Mesodermal cell (in vitro differentiated cells): ENCODE measurements around the gene GIMAP8.
"Not testable (repeated sequence)": the region's sequence is repeated elsewhere in the genome, so short reads cannot be mapped to it uniquely, and the experiment has no call there.

Experiments
- H3K27ac ChIP-seq: 2 replicates; pipeline ENCODE4 v1.7.0; 2013; ENCODE audit warnings: mild to moderate bottlenecking, low read depth, low read length, moderate library complexity; ENCODE audit not compliant: severe bottlenecking
- H3K36me3 ChIP-seq: 2 replicates; pipeline ENCODE4 v1.7.1; 2013; ENCODE audit warnings: mild to moderate bottlenecking, low read length, moderate library complexity; ENCODE audit not compliant: control insufficient read depth, insufficient read depth
- H3K4me1 ChIP-seq: one replicate; pipeline ENCODE4 v1.7.1; 2013; ENCODE audit warnings: mild to moderate bottlenecking, low read length; ENCODE audit not compliant: insufficient read depth, control insufficient read depth, poor library complexity, severe bottlenecking
- H3K4me3 ChIP-seq: 2 replicates; pipeline ENCODE4 v1.7.0; 2013; ENCODE audit warnings: low read length, control low read depth, mild to moderate bottlenecking; ENCODE audit not compliant: insufficient read depth, poor library complexity, severe bottlenecking; ENCODE audit errors: extremely low read depth
- H3K9me3 ChIP-seq: 2 replicates; pipeline ENCODE4 v1.7.1; 2013; ENCODE audit warnings: mild to moderate bottlenecking, low read length, moderate library complexity; ENCODE audit not compliant: control insufficient read depth
- WGBS, 2 experiments: methylation state at CpG; one replicate each; pipeline ENCODE4 v1.1.5; 2013; ENCODE audit warnings: missing lambda C conversion rate in 2 of 2; ENCODE audit not compliant: insufficient coverage in 2 of 2; 5-methylcytosine and 5-hydroxymethylcytosine counted together

Gene GIMAP8

GRCh38 chr7:150468241-150468640, 17.8 kb downstream of the GIMAP8 start:
- no peaks in the 10 kb centered on the region for H3K9me3 ChIP-seq
- no peak overlapping the region for H3K27ac ChIP-seq
- no peaks in the 10 kb centered on the region for H3K4me1 ChIP-seq
- no CpG with 5 or more reads among the region's 3 CpGs for WGBS, 2 experiments
- H3K4me3 ChIP-seq, result no peak overlapping the region
- no peaks in the 10 kb centered on the region for H3K36me3 ChIP-seq

DNA sequence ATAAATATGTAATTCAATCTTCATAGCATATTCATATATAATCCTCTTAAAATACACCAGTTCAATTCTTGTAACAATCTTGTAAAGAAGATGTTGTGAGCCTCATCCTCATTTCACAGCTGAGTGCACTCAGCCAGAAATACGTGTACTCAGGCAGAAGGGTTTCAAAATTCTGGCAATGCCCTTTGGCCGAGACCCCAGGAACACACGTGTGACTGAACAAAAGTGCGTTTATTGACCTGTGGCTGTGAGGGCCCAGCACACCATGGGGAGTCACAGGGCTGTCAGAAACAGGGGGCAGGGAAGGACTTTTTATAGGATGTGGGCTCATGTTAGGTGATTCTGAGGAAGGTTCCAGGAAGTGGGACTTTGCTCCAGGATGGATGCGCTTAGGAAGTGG, 21.5 kb downstream of the GIMAP8 start:
- Histone ChIP-seq H3K4me3 (no peak overlapping the region), H3K36me3 (no peaks in the 10 kb centered on the region), H3K9me3 (no peaks in the 10 kb centered on the region), H3K27ac (no peak overlapping the region), H3K4me1 (no peaks in the 10 kb centered on the region)
- WGBS, 2 experiments, result 84 to 89% methylated on average over 5 of the region's 5 CpGs

DNA sequence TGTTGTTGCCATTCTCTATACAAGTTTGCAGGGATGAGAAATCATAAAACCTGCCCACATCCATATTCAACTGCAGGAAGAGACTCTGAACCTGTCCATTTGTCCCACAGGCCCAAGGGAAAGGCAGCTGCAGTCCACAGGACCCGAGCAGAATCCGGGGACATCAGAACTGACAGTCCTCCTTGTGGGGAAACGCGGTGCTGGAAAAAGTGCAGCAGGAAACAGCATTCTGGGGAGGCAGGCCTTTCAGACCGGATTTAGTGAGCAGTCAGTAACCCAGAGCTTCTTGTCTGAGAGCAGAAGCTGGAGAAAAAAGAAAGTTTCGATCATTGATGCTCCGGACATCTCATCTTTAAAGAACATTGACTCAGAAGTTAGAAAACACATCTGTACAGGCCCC, 23.5 kb downstream of the GIMAP8 start:
- Histone ChIP-seq H3K9me3 (no peaks in the 10 kb centered on the region), H3K27ac (no peak overlapping the region), H3K4me3 (no peak overlapping the region), H3K4me1 (no peaks in the 10 kb centered on the region), H3K36me3 (no peaks in the 10 kb centered on the region)
- WGBS, 2 experiments, result 82 to 83% methylated on average over 6 to 7 of the region's 7 CpGs

DNA sequence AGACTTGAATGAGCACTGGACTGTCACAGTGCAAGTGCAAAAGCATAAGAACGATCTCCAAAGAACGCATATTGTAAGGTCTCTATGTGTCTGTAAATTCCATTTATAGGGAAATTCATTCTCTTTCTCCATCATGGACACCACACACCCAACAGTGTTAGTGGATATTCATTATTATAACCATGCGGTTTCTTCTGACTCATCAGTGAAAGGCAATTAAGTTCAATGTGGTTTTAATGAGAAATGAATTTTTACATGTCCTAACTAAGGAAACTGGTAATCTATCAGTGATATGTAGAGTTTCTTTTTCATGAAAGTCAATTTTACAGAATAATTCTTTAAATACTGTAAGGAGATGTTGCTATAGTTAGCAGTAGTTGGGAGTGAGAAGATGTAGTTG, 25.9 kb downstream of the GIMAP8 start:
- no CpG with 5 or more reads among the region's 3 CpGs for WGBS, 2 experiments
- Histone ChIP-seq H3K4me1 (no peaks in the 10 kb centered on the region), H3K36me3 (no peaks in the 10 kb centered on the region)

GRCh38 chr7:150476819-150477631, 26.6 kb downstream of the GIMAP8 start:
- no peaks in the 10 kb centered on the region for H3K36me3 ChIP-seq
- no peaks in the 10 kb centered on the region for H3K4me1 ChIP-seq
- H3K9me3 ChIP-seq, result no peaks in the 10 kb centered on the region
- 93% methylated on average over 24 to 25 of the region's 25 CpGs for WGBS, 2 experiments
- H3K4me3 ChIP-seq, result no peak overlapping the region
- no peak overlapping the region for H3K27ac ChIP-seq

More for the DNA sequence above, 25.9 kb downstream of the GIMAP8 start:
- H3K4me3 ChIP-seq, result no peak overlapping the region
- no peak overlapping the region for H3K27ac ChIP-seq
- H3K9me3 ChIP-seq, result no peaks in the 10 kb centered on the region

DNA sequence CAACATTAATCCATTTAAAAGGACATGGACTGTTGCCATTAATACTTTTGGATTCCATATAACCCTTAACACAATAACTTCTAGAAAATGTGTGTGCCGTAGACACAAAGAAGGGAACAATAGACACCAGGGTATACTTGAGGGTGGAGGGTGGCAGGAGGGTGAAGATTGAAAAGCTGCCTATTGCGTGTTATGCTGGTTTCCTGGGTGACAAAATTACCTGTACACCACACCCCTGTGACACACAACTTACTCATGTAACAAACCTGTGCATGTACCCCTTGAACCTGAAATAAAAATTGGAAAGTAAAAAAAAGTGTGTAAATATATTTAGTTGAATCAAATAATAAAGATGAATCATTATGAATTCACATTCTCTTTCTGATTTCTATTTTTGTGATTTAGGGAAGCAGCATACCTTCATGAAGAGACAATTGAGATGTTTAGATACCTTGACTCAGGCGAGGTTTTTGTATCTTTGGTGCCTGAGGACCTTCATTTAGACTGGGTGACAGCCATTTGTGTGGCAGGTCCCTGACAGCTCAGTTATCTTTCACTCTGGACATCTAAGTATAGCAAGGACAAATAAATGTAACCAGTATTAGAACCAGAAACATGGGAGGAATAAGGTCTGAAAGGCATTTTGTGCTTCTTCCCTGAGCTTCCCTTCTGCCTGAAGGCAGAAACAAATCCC, 28.7 kb downstream of the GIMAP8 start:
- no peaks in the 10 kb centered on the region for H3K9me3 ChIP-seq
- 100% methylated on average over 1 of the region's 3 CpGs; no CpG with 5 or more reads in 1 of the 2 experiments for WGBS, 2 experiments
- H3K4me3 ChIP-seq, result no peak overlapping the region
- no peak overlapping the region for H3K27ac ChIP-seq
- no peaks in the 10 kb centered on the region for H3K36me3 ChIP-seq
- no peaks in the 10 kb centered on the region for H3K4me1 ChIP-seq

DNA sequence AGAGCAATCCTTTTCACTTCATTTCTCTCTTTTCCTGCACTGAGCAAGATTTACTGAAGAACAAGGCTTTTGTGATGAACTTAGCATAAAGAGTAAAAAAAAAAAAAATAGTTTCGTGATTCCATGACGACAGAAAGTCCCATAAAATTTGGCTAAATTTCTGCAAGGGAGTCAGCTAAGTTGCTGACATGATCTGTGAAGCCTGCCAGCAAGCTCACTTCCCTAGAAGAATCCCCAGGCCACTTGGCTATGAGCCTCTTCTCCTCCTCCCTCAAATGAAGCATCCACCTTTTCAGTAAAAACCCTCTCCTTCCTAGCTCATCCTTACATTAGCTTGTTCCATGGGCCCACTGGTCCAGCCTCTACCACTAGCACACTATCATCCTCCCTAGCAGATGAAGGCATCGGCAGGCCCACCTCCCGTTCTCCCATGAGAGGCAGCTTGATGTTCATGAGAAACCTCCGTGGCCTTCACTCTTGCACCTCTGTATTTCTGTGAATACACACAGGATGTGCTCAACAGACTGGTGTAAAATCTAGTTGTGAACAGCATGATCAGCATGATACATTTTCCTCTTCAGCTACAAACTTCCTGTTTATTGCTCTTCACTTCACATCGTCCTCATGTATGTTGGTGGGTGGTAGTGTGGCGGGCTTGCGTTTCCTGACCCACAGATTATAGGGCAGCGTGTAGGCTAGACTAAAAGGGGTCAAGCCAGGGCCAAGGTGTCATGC, 30.9 kb downstream of the GIMAP8 start:
- Histone ChIP-seq H3K4me3 (no peak overlapping the region), H3K9me3 (no peaks in the 10 kb centered on the region), H3K36me3 (no peaks in the 10 kb centered on the region), H3K4me1 (no peaks in the 10 kb centered on the region), H3K27ac (no peak overlapping the region)
- WGBS, 2 experiments, result 90 to 98% methylated on average over 5 to 6 of the region's 9 CpGs

GRCh38 chr7:150481922-150482321, 31.5 kb downstream of the GIMAP8 start:
- H3K36me3 ChIP-seq, result no peaks in the 10 kb centered on the region
- WGBS, 2 experiments, result 89% methylated on average over 4 of the region's 4 CpGs

DNA sequence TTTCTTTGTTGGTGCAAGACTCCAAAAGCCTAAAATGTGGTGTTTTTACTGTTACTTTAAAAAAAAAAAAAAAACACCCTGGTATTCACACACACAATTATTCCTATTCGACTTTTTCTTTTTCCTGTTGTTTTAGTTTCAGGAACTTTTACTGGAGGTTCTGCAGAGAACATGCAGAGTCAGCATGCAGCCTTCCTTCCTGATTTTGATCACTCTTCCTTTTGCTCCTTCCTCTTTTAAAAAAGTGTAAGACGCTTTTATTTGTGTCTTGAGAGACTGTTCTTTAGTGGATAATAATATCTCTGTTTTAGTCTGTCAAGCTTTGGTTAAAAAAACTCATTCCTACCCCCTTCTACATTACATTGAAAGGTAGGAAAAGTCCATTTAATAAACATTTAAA, 33.1 kb downstream of the GIMAP8 start:
- WGBS, 2 experiments, result no CpG with 5 or more reads among the region's 2 CpGs
- H3K9me3 ChIP-seq, H3K36me3 ChIP-seq, H3K4me3 ChIP-seq, H3K4me1 ChIP-seq: not testable (repeated sequence)
- H3K27ac ChIP-seq, result peak overlapping the region; percentile 58

More at GRCh38 chr7:150481922-150482321, 31.5 kb downstream of the GIMAP8 start:
- Histone ChIP-seq H3K27ac (no peak overlapping the region), H3K9me3 (no peaks in the 10 kb centered on the region), H3K4me3 (no peak overlapping the region), H3K4me1 (no peaks in the 10 kb centered on the region)

DNA sequence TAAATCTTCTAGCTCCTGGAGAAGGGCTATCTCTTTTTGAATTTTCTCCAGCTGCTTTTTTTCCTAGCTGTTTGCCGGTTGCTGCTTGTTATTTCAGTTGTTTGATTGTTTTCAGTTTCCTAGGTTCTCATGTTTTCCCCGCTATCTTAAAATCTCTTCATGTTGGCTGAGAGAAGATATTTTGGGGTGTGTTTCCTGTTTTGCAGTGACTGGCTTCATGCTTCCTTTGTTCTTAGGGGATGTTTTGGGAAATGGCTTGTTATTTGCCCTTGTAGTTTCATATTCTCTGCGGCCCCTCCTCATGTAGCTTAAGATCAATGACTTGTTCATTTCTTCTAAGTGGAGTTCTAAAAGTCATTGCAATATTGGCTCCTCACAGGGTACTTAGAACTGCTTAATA, 33.6 kb downstream of the GIMAP8 start:
- H3K4me1 ChIP-seq, H3K36me3 ChIP-seq, H3K4me3 ChIP-seq, H3K9me3 ChIP-seq: not testable (repeated sequence)
- WGBS, 2 experiments, result no CpG with 5 or more reads among the region's 3 CpGs
- H3K27ac ChIP-seq, result peak overlapping the region; percentile 58
